HL-60 (cell line): ENCODE measurements around the gene KRTAP3-3.

ENCODE experiments used
- DNase-seq, 2 experiments: peaks; one replicate each; pipeline ENCODE4 v3.0.0-alpha.2; 2010 to 2020; ENCODE audit warnings: low read depth in 1 of 2, low spot score in 1 of 2
- H3K27ac ChIP-seq: fragments of 250-450 bp; sonication (Bioruptor Pico); replicated peaks from 2 replicates; pipeline ENCODE4 v1.5.1; 2020; ENCODE audit warnings: mild to moderate bottlenecking, moderate library complexity
- H3K27me3 ChIP-seq: fragments of 250-450 bp; sonication (Bioruptor Pico); 2 replicates; pipeline ENCODE4 v1.5.1; 2021; ENCODE audit warnings: mild to moderate bottlenecking, moderate library complexity; ENCODE audit not compliant: insufficient read depth, poor library complexity, severe bottlenecking
- H3K4me3 ChIP-seq: replicated peaks from 2 replicates; pipeline ENCODE4 v1.5.1; 2011; ENCODE audit warnings: mild to moderate bottlenecking, control low read depth, low read length; ENCODE audit not compliant: insufficient read depth
- CTCF ChIP-seq: IDR thresholded peaks from one replicate; pipeline ENCODE4 v1.5.1; 2011; ENCODE audit warnings: low read length, control low read depth, inconsistent platforms; ENCODE audit not compliant: insufficient read depth
- GABPA ChIP-seq: IDR thresholded peaks from 2 replicates; pipeline ENCODE4 v1.6.1; 2012; ENCODE audit warnings: low read depth
- POLR2AphosphoS5 ChIP-seq: IDR thresholded peaks from 2 replicates; pipeline ENCODE4 v1.6.1; 2012; ENCODE audit warnings: low read depth
- REST ChIP-seq: IDR thresholded peaks from 2 replicates; pipeline ENCODE4 v1.6.1; 2012; ENCODE audit warnings: low read depth; ENCODE audit not compliant: insufficient replicate concordance
- SPI1 ChIP-seq: IDR thresholded peaks from 2 replicates; pipeline ENCODE4 v1.6.1; 2012; ENCODE audit warnings: low read depth, mild to moderate bottlenecking, borderline replicate concordance

Gene KRTAP3-3

GRCh38 chr17:40944531-40944930, 49.4 kb downstream of the KRTAP3-3 start:
- Histone ChIP-seq H3K27me3 (peaks cover 4% of the 10 kb centered on the region), H3K27ac (no peak overlapping the region), H3K4me3 (no peak overlapping the region)
- DNase-seq: no peak
- TF ChIP-seq CTCF: no peak
- TF ChIP-seq GABPA: no peak
- no peak for TF ChIP-seq POLR2AphosphoS5
- TF ChIP-seq REST: no peak
- no peak for TF ChIP-seq SPI1
